Bronchial epithelial cell (primary cell): ENCODE data around the gene LRRC75A. TPM values are rescaled to one million over a fixed set of nuclear protein-coding genes. Genes with fewer than 3 reads are reported as not detected.
A peak's percentile ranks its signal among the peaks of the same experiment; 100 is the strongest.

Experiments used
- DNase-seq: peaks from one replicate; pipeline ENCODE4 v3.0.0-alpha.2; 2010; ENCODE audit warnings: low read depth
- FAIRE-seq: peaks from 2 replicates; lab custom pipeline; 2011; peaks lifted over from hg19 to GRCh38; lab: Jason Lieb, UNC
- H3K27me3 ChIP-seq: 2 replicates; pipeline ENCODE4 v1.5.1; 2011; ENCODE audit warnings: low read length; ENCODE audit not compliant: control insufficient read depth, insufficient read depth
- H3K36me3 ChIP-seq: 2 replicates; pipeline ENCODE4 v1.5.1; 2011; ENCODE audit warnings: low read length; ENCODE audit not compliant: control insufficient read depth, insufficient read depth
- H3K4me3 ChIP-seq: 2 replicates; pipeline ENCODE4 v1.5.1; 2011; ENCODE audit warnings: mild to moderate bottlenecking, low read depth, low read length, control low read depth
- CTCF ChIP-seq: IDR thresholded peaks from 2 replicates; pipeline ENCODE4 v1.5.1; 2011; ENCODE audit warnings: mild to moderate bottlenecking, moderate library complexity, low read length, control low read depth, inconsistent platforms; ENCODE audit not compliant: insufficient read depth, severe bottlenecking
- total RNA-seq: library from RNA; depleted of rRNA; stranded (reverse); fragments of >200 nt; gene quantifications from 2 replicates; pipeline ENCODE4 v1.2.1, GENCODE V29; 2014

The LRRC75A gene
- total RNA-seq, 1 donor from 2014 or later, result not detected

GRCh38 chr17:16478649-16479048 is 13.3 kb downstream of the LRRC75A start:
- no peak for TF ChIP-seq CTCF
- peaks cover 9% of the 10 kb centered on the region for H3K27me3 ChIP-seq
- no peaks in the 10 kb centered on the region for H3K36me3 ChIP-seq
- no peak for FAIRE-seq
- no peak overlapping the region for H3K4me3 ChIP-seq
- no peak for DNase-seq

GRCh38 chr17:16477666-16478065 is 14.3 kb downstream of the LRRC75A start:
- no peak for TF ChIP-seq CTCF
- FAIRE-seq (no peak), DNase-seq (no peak)
- peaks cover 4% of the 10 kb centered on the region for H3K27me3 ChIP-seq
- no peak overlapping the region for H3K4me3 ChIP-seq
- no peaks in the 10 kb centered on the region for H3K36me3 ChIP-seq

GRCh38 chr17:16477255-16477654 is 14.7 kb downstream of the LRRC75A start:
- Histone ChIP-seq H3K36me3 (no peaks in the 10 kb centered on the region), H3K27me3 (peaks cover 2% of the 10 kb centered on the region)
- DNase-seq, result peak; percentile 61

GRCh38 chr17:16475179-16475704 is 16.8 kb downstream of the LRRC75A start:
- Histone ChIP-seq H3K27me3 (peaks cover 3% of the 10 kb centered on the region), H3K36me3 (no peaks in the 10 kb centered on the region), H3K4me3 (no peak overlapping the region)
- no peak for TF ChIP-seq CTCF
- DNase-seq (no peak), FAIRE-seq (no peak)

More at GRCh38 chr17:16477255-16477654, 14.7 kb downstream of the LRRC75A start:
- FAIRE-seq, result no peak
- H3K4me3 ChIP-seq, result no peak overlapping the region
- no peak for TF ChIP-seq CTCF

GRCh38 chr17:16474012-16474725 is 17.8 kb downstream of the LRRC75A start:
- DNase-seq (no peak), FAIRE-seq (no peak)
- H3K4me3 ChIP-seq, result no peak overlapping the region
- H3K27me3 ChIP-seq, result peaks cover 3% of the 10 kb centered on the region
- TF ChIP-seq CTCF, result no peak
- H3K36me3 ChIP-seq, result no peaks in the 10 kb centered on the region
